Neural cell (in vitro differentiated cells): ENCODE data around the gene LDB1. TPM values are rescaled to one million over a fixed set of nuclear protein-coding genes. Genes with fewer than 3 reads are reported as not detected.

ENCODE experiments used
- H2AFZ ChIP-seq: fragments of 200-600, 300-800 bp; sonication (generic), shearing (Covaris generic); 2 replicates; pipeline ENCODE4 v1.6.0; 2014; ENCODE audit warnings: low read depth, mild to moderate bottlenecking, antibody characterized with exemption, low read length, moderate library complexity
- H3F3A ChIP-seq: fragments of 200-600 bp; shearing (Covaris generic); 2 replicates; pipeline ENCODE4 v1.6.1; 2016; ENCODE audit warnings: mild to moderate bottlenecking, moderate library complexity, mixed read lengths, antibody characterized with exemption, low read length; ENCODE audit not compliant: insufficient read depth, poor library complexity, severe bottlenecking
- H3K27ac ChIP-seq: fragments of 200-600, 300-800 bp; sonication (generic), shearing (Covaris generic); 2 replicates; pipeline ENCODE4 v1.5.1; 2014; ENCODE audit warnings: mild to moderate bottlenecking, low read length, moderate library complexity
- H3K27me3 ChIP-seq: fragments of 300-800, 200-600 bp; sonication (generic), shearing (Covaris generic); 2 replicates; pipeline ENCODE4 v1.6.0; 2014; ENCODE audit warnings: mild to moderate bottlenecking, low read depth, low read length, moderate library complexity; ENCODE audit not compliant: insufficient read depth
- H3K36me3 ChIP-seq: fragments of 300-800, 200-600 bp; sonication (generic), shearing (Covaris generic); 2 replicates; pipeline ENCODE4 v1.5.1; 2014; ENCODE audit warnings: mild to moderate bottlenecking, antibody characterized with exemption, low read length, moderate library complexity; ENCODE audit not compliant: insufficient read depth
- H3K4me2 ChIP-seq: fragments of 300-800, 200-600 bp; sonication (generic), shearing (Covaris generic); 2 replicates; pipeline ENCODE4 v1.6.0; 2014; ENCODE audit warnings: mild to moderate bottlenecking, low read length
- H3K4me3 ChIP-seq: fragments of 300-800, 200-600 bp; sonication (generic), shearing (Covaris generic); 2 replicates; pipeline ENCODE4 v1.5.1; 2014; ENCODE audit warnings: mild to moderate bottlenecking, low read length, moderate library complexity
- H3K79me2 ChIP-seq: fragments of 200-600 bp; shearing (Covaris generic); replicated peaks from 2 replicates; pipeline ENCODE4 v1.6.0; 2014; ENCODE audit warnings: mild to moderate bottlenecking, low read length, moderate library complexity; ENCODE audit not compliant: insufficient read depth
- H3K9ac ChIP-seq: fragments of 300-800, 200-600 bp; sonication (generic), shearing (Covaris generic); 2 replicates; pipeline ENCODE4 v1.6.1; 2016; ENCODE audit warnings: mild to moderate bottlenecking, low read length, mixed read lengths
- H3K9me2 ChIP-seq: fragments of 200-600 bp; shearing (Covaris generic); 2 replicates; pipeline ENCODE4 v1.6.1; 2016; ENCODE audit warnings: mild to moderate bottlenecking, low read length, mixed read lengths; ENCODE audit not compliant: insufficient read depth
- H3K9me3 ChIP-seq: fragments of 200-600, 300-800 bp; sonication (generic), shearing (Covaris generic); 2 replicates; pipeline ENCODE4 v1.6.1; 2016; ENCODE audit warnings: mild to moderate bottlenecking, mixed run types, low read length, moderate library complexity, mixed read lengths
- H4K20me1 ChIP-seq: fragments of 200-600 bp; shearing (Covaris generic); 2 replicates; pipeline ENCODE4 v1.6.1; 2016; ENCODE audit warnings: mild to moderate bottlenecking, mixed run types; ENCODE audit not compliant: insufficient read depth
- EP300 ChIP-seq: fragments of 450-650 bp; conservative IDR thresholded peaks from 2 replicates; pipeline ENCODE4 v1.6.1; 2014; ENCODE audit warnings: antibody characterized with exemption, mild to moderate bottlenecking, moderate library complexity; ENCODE audit not compliant: poor library complexity, severe bottlenecking
- EZH2 ChIP-seq: fragments of 200-600, 300-800 bp; shearing (Covaris generic), sonication (generic); IDR thresholded peaks from 2 replicates; pipeline ENCODE4 v1.6.1; 2014; ENCODE audit warnings: antibody characterized with exemption, low read length, borderline replicate concordance, mild to moderate bottlenecking; ENCODE audit not compliant: insufficient read depth, poor library complexity, severe bottlenecking
- MXI1 ChIP-seq: fragments of 450-650 bp; conservative IDR thresholded peaks from 2 replicates; pipeline ENCODE4 v1.6.1; 2014; ENCODE audit warnings: antibody characterized with exemption, mild to moderate bottlenecking; ENCODE audit not compliant: poor library complexity, severe bottlenecking
- POLR2AphosphoS5 ChIP-seq: IDR thresholded peaks from 2 replicates; pipeline ENCODE4 v1.6.1; 2012
- RAD21 ChIP-seq: fragments of 450-650 bp; conservative IDR thresholded peaks from 2 replicates; pipeline ENCODE4 v1.6.1; 2014; ENCODE audit warnings: antibody characterized with exemption, mild to moderate bottlenecking, moderate library complexity
- SMC3 ChIP-seq: fragments of 450-650 bp; conservative IDR thresholded peaks from 2 replicates; pipeline ENCODE4 v1.6.1; 2014; ENCODE audit warnings: antibody characterized with exemption, mild to moderate bottlenecking, moderate library complexity; ENCODE audit not compliant: poor library complexity
- TAF1 ChIP-seq: IDR thresholded peaks from 2 replicates; pipeline ENCODE4 v1.6.1; 2012; ENCODE audit warnings: low read depth
- polyA plus RNA-seq: library from polyadenylated mRNA; depleted of rRNA; stranded (reverse); fragments of >200 nt; gene quantifications from 2 replicates; pipeline ENCODE4 v1.2.3, GENCODE V29; 2014
- TF ChIP-seq, protein P1 (sequence below): fragments of 450-650 bp; IDR thresholded peaks from 2 replicates; pipeline ENCODE4 v1.5.1; 2014; ENCODE audit warnings: antibody characterized with exemption, mild to moderate bottlenecking, moderate library complexity; ENCODE audit not compliant: poor library complexity, severe bottlenecking
- TF ChIP-seq, protein P2 (sequence below): IDR thresholded peaks from 2 replicates; pipeline ENCODE4 v1.6.1; 2012; ENCODE audit warnings: borderline replicate concordance

Gene LDB1
- polyA plus RNA-seq, 1 donor from 2014 or later: 107 TPM

DNA sequence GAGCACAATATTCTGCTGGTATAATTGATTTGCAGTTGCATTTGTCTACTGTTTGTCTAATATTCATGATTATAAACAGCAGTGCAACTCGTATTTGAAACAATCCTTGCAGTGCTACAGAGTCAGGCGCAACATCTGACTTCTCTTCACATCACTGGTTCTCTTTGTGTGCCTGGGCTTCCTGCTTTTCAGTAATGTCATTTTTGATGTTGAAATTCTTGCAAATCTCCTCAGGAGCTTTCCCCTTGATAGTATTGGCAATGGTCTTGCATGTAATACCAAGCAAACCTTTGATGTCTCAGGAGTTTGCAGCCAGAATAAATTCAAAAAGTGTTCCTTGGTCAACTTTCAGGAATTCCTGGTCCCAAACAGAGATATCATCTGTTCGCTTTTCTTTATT lies 34.8 kb downstream of the LDB1 start:
- Histone ChIP-seq H3K9ac (no peak overlapping the region), H2AFZ (no peak overlapping the region)

GRCh38 chr10:102083541-102083940 lies 36.6 kb downstream of the LDB1 start:
- Histone ChIP-seq H3F3A (no peaks in the 10 kb centered on the region), H3K9me3 (no peaks in the 10 kb centered on the region), H3K4me2 (no peak overlapping the region), H3K27ac (no peak overlapping the region), H3K27me3 (no peaks in the 10 kb centered on the region), H4K20me1 (no peaks in the 10 kb centered on the region), H3K79me2 (no peaks in the 10 kb centered on the region), H3K9ac (no peak overlapping the region), H3K36me3 (no peaks in the 10 kb centered on the region), H3K9me2 (no peaks in the 10 kb centered on the region), H2AFZ (no peak overlapping the region), H3K4me3 (no peak overlapping the region)
- TF ChIP-seq MXI1: no peak
- TF ChIP-seq EZH2: no peak
- no peak for TF ChIP-seq TAF1
- no peak for TF ChIP-seq RAD21
- no peak for TF ChIP-seq EP300

More for the DNA sequence above, 34.8 kb downstream of the LDB1 start:
- no peaks in the 10 kb centered on the region for H4K20me1 ChIP-seq
- TF ChIP-seq EZH2: no peak
- no peak for TF ChIP-seq SMC3
- no peak for TF ChIP-seq MXI1
- TF ChIP-seq, protein P1, sequence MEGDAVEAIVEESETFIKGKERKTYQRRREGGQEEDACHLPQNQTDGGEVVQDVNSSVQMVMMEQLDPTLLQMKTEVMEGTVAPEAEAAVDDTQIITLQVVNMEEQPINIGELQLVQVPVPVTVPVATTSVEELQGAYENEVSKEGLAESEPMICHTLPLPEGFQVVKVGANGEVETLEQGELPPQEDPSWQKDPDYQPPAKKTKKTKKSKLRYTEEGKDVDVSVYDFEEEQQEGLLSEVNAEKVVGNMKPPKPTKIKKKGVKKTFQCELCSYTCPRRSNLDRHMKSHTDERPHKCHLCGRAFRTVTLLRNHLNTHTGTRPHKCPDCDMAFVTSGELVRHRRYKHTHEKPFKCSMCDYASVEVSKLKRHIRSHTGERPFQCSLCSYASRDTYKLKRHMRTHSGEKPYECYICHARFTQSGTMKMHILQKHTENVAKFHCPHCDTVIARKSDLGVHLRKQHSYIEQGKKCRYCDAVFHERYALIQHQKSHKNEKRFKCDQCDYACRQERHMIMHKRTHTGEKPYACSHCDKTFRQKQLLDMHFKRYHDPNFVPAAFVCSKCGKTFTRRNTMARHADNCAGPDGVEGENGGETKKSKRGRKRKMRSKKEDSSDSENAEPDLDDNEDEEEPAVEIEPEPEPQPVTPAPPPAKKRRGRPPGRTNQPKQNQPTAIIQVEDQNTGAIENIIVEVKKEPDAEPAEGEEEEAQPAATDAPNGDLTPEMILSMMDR: no peak
- TF ChIP-seq EP300: no peak
- TF ChIP-seq POLR2AphosphoS5: no peak
- TF ChIP-seq, protein P2, sequence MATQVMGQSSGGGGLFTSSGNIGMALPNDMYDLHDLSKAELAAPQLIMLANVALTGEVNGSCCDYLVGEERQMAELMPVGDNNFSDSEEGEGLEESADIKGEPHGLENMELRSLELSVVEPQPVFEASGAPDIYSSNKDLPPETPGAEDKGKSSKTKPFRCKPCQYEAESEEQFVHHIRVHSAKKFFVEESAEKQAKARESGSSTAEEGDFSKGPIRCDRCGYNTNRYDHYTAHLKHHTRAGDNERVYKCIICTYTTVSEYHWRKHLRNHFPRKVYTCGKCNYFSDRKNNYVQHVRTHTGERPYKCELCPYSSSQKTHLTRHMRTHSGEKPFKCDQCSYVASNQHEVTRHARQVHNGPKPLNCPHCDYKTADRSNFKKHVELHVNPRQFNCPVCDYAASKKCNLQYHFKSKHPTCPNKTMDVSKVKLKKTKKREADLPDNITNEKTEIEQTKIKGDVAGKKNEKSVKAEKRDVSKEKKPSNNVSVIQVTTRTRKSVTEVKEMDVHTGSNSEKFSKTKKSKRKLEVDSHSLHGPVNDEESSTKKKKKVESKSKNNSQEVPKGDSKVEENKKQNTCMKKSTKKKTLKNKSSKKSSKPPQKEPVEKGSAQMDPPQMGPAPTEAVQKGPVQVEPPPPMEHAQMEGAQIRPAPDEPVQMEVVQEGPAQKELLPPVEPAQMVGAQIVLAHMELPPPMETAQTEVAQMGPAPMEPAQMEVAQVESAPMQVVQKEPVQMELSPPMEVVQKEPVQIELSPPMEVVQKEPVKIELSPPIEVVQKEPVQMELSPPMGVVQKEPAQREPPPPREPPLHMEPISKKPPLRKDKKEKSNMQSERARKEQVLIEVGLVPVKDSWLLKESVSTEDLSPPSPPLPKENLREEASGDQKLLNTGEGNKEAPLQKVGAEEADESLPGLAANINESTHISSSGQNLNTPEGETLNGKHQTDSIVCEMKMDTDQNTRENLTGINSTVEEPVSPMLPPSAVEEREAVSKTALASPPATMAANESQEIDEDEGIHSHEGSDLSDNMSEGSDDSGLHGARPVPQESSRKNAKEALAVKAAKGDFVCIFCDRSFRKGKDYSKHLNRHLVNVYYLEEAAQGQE: no peak
- TF ChIP-seq RAD21: no peak
- TF ChIP-seq TAF1: no peak
- H3K9me3 ChIP-seq: no peaks in the 10 kb centered on the region
- H3K27me3 ChIP-seq: no peaks in the 10 kb centered on the region
- H3K27ac ChIP-seq: no peak overlapping the region
- H3K79me2 ChIP-seq: no peaks in the 10 kb centered on the region
- H3K9me2 ChIP-seq: no peaks in the 10 kb centered on the region
- H3F3A ChIP-seq: no peaks in the 10 kb centered on the region
- H3K4me2 ChIP-seq: no peak overlapping the region
- no peaks in the 10 kb centered on the region for H3K36me3 ChIP-seq
- no peak overlapping the region for H3K4me3 ChIP-seq
